GM12865 (cell line): ENCODE data around the gene SYNGR3.

Source experiments
- DNase-seq: peaks from one replicate; pipeline ENCODE4 v3.0.0; 2010; ENCODE audit warnings: low read depth
- H3K4me3 ChIP-seq: 2 replicates; pipeline ENCODE4 v1.5.1; 2011; ENCODE audit warnings: mild to moderate bottlenecking, low read depth, low read length, control low read depth
- TF ChIP-seq, protein P1 (sequence below): IDR thresholded peaks from 2 replicates; pipeline ENCODE4 v1.5.1; 2011; ENCODE audit warnings: low read length, control low read depth, low read depth, inconsistent platforms; ENCODE audit not compliant: insufficient read depth; ENCODE audit errors: missing control alignments

The SYNGR3 gene

DNA sequence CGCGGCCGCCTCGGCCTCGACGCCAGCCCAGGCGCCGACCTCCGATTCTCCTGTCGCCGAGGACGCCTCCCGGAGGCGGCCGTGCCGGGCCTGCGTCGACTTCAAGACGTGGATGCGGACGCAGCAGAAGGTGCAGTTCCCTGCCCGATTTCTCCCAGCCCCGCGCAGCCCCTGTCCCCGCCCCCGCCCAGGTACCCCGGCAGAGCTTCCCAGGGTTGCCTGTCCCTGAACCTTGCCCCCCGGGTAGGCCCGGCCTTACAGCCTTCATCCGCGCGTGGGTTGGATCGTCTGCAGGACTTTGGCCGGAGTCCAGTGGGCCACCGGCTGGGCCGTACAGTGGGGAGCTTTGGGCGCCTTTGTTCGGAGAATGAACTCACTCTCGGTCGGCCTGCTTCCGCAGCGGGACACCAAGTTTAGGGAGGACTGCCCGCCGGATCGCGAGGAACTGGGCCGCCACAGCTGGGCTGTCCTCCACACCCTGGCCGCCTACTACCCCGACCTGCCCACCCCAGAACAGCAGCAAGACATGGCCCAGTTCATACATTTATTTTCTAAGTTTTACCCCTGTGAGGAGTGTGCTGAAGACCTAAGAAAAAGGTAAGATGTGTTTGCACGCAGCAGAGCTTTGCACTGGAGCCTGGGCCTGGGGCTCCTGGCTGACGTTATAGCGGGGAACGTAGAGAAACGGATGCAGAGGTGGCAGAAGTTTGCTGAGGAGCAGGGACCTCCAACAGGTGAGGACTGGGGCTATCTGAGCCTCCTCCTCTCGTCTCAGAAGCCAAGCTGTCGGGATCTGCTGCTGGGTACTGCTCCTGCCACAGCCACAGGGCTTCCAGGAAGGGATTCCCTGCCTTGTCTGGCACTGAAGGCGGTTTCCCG is 5.2 kb upstream of the SYNGR3 start:
- DNase-seq, result no peak
- H3K4me3 ChIP-seq, result peak overlapping the region; percentile 91
- TF ChIP-seq, protein P1, sequence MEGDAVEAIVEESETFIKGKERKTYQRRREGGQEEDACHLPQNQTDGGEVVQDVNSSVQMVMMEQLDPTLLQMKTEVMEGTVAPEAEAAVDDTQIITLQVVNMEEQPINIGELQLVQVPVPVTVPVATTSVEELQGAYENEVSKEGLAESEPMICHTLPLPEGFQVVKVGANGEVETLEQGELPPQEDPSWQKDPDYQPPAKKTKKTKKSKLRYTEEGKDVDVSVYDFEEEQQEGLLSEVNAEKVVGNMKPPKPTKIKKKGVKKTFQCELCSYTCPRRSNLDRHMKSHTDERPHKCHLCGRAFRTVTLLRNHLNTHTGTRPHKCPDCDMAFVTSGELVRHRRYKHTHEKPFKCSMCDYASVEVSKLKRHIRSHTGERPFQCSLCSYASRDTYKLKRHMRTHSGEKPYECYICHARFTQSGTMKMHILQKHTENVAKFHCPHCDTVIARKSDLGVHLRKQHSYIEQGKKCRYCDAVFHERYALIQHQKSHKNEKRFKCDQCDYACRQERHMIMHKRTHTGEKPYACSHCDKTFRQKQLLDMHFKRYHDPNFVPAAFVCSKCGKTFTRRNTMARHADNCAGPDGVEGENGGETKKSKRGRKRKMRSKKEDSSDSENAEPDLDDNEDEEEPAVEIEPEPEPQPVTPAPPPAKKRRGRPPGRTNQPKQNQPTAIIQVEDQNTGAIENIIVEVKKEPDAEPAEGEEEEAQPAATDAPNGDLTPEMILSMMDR, result no peak

DNA sequence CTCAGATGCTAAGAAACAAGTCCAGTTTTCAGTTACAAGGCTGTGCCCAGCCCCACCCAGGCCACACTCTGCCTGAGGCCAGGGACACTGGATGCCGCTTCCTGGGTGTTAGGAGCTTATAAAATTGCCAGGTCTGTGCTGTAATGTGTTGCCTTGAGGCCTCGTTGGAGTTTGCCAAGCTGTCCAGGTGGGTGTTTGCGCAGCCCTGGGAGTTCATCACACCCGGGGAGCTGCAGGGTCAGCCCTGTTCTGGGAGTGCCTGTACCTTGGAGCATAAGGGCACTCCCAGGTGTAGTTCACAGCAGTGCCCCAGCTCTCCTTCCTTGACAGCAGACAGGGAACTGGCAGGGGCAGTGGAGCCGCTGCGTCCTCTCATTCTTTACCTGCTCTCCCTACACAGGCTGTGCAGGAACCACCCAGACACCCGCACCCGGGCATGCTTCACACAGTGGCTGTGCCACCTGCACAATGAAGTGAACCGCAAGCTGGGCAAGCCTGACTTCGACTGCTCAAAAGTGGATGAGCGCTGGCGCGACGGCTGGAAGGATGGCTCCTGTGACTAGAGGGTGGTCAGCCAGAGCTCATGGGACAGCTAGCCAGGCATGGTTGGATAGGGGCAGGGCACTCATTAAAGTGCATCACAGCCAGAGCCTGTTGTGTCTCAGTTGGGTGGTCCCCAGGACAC is 4.2 kb upstream of the SYNGR3 start:
- no peak for DNase-seq
- TF ChIP-seq, protein P1, result no peak
- peak overlapping the region; percentile 91 for H3K4me3 ChIP-seq

DNA sequence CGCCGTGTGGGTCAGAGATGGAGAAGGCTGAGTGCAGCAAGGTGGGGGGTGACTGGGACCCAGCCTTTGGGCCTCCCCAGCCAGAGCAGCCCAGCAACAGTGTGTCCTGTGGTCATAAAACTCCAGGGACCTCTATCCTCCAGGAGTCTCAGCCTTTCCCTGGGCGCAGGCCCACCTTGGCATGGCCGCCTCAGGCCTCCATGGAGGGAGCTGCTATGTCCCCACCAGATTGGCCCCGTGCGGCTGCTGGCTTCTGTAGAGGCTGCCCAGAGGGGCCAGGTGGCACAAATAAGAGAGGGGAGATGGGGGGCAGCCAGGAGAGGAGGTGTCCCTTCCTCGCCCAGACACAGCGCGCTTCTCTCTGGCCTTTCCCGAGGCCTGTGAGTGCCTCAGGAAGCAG is 2.6 kb upstream of the SYNGR3 start:
- no peak overlapping the region for H3K4me3 ChIP-seq
- TF ChIP-seq, protein P1, result no peak
- no peak for DNase-seq

DNA sequence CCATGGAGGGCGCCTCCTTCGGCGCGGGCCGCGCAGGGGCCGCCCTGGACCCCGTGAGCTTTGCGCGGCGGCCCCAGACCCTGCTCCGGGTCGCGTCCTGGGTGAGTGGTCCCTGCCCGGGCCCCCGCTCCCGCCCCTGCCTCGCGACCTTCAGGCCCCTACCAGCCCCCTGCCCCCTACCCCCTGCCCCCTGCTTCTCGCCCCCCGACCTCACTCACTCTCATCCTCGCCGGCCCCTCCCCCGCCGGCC is 256 bp downstream of the SYNGR3 start:
- TF ChIP-seq, protein P1, result no peak
- H3K4me3 ChIP-seq, result peak overlapping the region; percentile 76; the same call in 1 of the 2 replicates

DNA sequence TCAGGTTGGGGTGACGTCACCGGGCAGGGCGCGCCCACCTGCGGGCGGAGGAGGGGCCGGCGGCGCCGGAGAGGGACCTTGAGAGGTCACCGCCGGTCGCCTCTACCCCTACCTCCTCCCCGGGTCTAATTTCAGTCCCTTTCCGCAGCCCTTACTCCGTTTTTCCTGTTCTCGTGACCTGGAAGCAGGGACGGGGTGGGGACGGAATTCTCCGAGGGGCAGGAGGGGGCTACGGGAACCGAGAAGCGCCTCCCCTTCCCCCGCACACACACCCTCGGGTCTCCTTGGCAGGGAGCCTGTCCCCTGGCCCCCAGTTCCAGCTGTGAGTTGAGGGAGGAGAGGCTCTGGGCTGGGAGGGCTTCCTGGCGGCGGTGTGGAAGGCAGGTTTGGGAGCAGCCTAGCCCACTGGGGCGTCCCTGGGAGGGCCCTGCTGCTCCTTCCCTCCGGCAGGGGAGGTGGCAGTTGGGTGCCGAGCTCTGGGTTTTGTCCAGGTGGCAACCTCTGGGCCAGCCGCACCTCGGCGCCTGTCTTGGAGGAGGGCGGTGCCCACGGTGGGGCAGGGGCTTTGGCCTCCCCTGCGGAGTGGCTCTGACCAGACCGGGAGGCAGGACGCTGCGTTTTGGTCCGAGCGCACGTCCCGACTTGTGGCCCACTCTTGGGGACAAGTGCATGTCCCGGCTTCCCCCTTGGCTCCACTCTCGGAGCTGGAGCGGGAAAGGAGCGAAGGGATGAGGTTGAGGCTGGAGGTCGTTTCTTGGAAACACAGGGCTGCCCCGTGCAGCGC is 773 bp downstream of the SYNGR3 start:
- TF ChIP-seq, protein P1, result no peak
- DNase-seq, result peak; percentile 54
- H3K4me3 ChIP-seq, result peak overlapping the region; percentile 76

More for the DNA sequence above, 256 bp downstream of the SYNGR3 start:
- DNase-seq, result no peak

DNA sequence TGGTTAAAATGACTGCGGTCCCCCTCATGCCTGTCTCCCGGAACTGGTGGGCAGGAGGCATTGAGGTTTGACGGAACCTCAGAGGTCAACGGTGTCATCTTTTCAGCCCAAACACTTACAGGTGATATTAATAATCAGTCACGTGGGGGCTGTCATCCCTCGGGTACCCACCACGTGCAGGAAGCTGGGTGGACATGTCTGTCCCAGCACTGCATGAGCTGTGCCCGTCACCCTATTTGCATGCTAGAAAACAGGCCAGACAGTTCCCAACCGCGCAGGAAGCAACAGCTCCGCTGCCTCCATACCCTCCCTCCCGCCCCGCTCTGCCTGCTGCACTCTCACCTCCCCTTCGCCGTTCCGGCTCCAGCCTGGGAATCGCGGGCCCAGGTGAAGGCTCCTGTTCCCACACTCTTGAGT is 1.4 kb downstream of the SYNGR3 start:
- DNase-seq, result peak; percentile 91
- peak overlapping the region; percentile 76 for H3K4me3 ChIP-seq
- TF ChIP-seq, protein P1, result no peak
